Measurements from ENCODE around the gene COPA. TPM values are rescaled to one million over a fixed set of nuclear protein-coding genes. Genes with fewer than 3 reads are reported as not detected.

Gene COPA
- polyA plus RNA-seq, 3 donors, result 76.7 to 199 (median 195) TPM

DNA sequence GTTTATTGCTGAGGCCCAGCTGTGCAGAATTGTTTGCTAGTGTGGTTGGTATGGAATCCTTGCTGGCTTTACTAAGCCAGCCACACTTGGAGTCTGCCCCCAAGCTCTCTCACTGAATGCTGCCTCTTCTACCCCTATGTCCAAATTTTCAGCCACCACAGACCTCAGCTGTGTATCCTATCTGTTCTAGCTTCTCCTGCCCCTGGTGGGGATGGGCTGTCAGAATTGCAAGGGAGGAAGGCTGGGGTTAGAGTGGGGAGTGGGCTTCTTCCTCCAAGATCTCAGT lies 28.2 kb upstream of the COPA start:
- no peak for DNase-seq
- Mint-ChIP-seq H3K4me1 (peaks cover 39% of the 10 kb centered on the region), H3K4me3 (no peak overlapping the region), H3K27me3 (ENCODE audit: low read depth in 3 of 3) (peaks cover 6 to 13% (median 9%) of the 10 kb centered on the region in 3 donors), H3K27ac (no peak overlapping the region), H3K36me3 (no peaks in the 10 kb centered on the region), H3K9me3 (peaks cover 0 to 2% (median 0%) of the 10 kb centered on the region in 7 donors)
- H3K9ac ChIP-seq (ENCODE audit: insufficient read depth, low read length, poor library complexity, severe bottlenecking), result no peak overlapping the region
- H3K27ac ChIP-seq (ENCODE audit: low read depth in 1 of 2, low read length in 2 of 2), result no peak overlapping the region
- no peaks in the 10 kb centered on the region for H4K20me1 ChIP-seq (ENCODE audit: insufficient read depth, low read length)
- H3K4me3 ChIP-seq (replicated peaks in 1 of 3; ENCODE audit: low read depth in 2 of 3, low read length in 3 of 3), result no peak overlapping the region
- no peak overlapping the region for H2AFZ ChIP-seq (ENCODE audit: insufficient read depth, low read depth, low read length, poor library complexity, severe bottlenecking)
- H3K9me3 ChIP-seq (replicated peaks in 1 of 2; ENCODE audit: control insufficient read depth in 1 of 2, insufficient read depth in 1 of 2, low read length in 2 of 2), result no peaks in the 10 kb centered on the region
- H3K4me2 ChIP-seq (replicated peaks; ENCODE audit: extremely low read depth, low read length, poor library complexity, severe bottlenecking), result no peak overlapping the region
- peaks cover 25 to 33% of the 10 kb centered on the region in 2 donors for H3K4me1 ChIP-seq (ENCODE audit: control insufficient read depth in 1 of 2, insufficient read depth in 2 of 2, low read length in 2 of 2)
- H3K27me3 ChIP-seq (ENCODE audit: control insufficient read depth in 2 of 2, insufficient read depth in 2 of 2, low read length in 2 of 2), result peaks cover 0 to 3% of the 10 kb centered on the region in 2 donors
- intact Hi-C loops (cut with micrococcal nuclease), result no loop called here
- TF ChIP-seq, protein P1, sequence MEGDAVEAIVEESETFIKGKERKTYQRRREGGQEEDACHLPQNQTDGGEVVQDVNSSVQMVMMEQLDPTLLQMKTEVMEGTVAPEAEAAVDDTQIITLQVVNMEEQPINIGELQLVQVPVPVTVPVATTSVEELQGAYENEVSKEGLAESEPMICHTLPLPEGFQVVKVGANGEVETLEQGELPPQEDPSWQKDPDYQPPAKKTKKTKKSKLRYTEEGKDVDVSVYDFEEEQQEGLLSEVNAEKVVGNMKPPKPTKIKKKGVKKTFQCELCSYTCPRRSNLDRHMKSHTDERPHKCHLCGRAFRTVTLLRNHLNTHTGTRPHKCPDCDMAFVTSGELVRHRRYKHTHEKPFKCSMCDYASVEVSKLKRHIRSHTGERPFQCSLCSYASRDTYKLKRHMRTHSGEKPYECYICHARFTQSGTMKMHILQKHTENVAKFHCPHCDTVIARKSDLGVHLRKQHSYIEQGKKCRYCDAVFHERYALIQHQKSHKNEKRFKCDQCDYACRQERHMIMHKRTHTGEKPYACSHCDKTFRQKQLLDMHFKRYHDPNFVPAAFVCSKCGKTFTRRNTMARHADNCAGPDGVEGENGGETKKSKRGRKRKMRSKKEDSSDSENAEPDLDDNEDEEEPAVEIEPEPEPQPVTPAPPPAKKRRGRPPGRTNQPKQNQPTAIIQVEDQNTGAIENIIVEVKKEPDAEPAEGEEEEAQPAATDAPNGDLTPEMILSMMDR (IDR thresholded peaks at IDR 0.05), result no peak
- no peaks in the 10 kb centered on the region for H3K79me2 ChIP-seq (ENCODE audit: insufficient read depth, low read length)
- no peaks in the 10 kb centered on the region for H3K36me3 ChIP-seq (replicated peaks in 1 of 2; ENCODE audit: control insufficient read depth in 1 of 2, insufficient read depth in 2 of 2, low read length in 2 of 2)

DNA sequence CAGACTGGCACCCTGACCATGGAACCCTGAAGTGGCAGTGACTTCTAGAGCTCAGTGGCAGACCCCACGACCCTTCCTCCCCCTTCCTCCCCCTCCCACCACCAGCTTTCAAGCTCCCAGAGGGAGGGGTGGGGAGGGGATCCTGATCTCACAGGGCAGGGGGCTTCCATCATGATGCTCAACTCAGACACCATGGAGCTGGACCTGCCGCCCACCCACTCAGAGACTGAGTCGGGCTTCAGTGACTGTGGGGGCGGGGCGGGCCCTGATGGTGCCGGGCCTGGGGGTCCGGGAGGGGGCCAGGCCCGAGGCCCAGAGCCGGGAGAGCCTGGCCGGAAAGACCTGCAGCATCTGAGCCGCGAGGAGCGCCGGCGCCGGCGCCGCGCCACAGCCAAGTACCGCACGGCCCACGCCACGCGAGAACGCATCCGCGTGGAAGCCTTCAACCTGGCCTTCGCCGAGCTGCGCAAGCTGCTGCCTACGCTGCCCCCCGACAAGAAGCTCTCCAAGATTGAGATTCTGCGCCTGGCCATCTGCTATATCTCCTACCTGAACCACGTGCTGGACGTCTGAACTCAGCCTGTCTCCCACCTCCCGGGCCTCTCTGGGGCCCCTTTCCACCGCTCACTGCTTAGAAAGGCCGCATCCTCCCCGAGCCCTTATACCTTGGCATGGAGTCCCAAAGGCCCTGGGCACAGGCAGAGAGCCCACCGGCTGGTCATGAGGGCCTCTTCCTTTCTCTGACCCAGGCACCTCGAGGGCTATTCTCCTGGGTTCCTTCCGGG lies 27.7 kb upstream of the COPA start:
- 92% methylated on average over 37 of the region's 42 CpGs for WGBS (ENCODE audit: insufficient coverage)
- H3K27ac Mint-ChIP-seq, result no peak overlapping the region

More for the DNA sequence above, 27.7 kb upstream of the COPA start:
- DNase-seq, result no peak
- H3K79me2 ChIP-seq (ENCODE audit: insufficient read depth, low read length), result no peaks in the 10 kb centered on the region
- Mint-ChIP-seq H3K4me3 (no peak overlapping the region), H3K36me3 (no peaks in the 10 kb centered on the region), H3K9me3 (peaks cover 0 to 2% (median 0%) of the 10 kb centered on the region in 7 donors), H3K27me3 (ENCODE audit: low read depth in 3 of 3) (peaks cover 6 to 11% (median 9%) of the 10 kb centered on the region in 3 donors), H3K4me1 (peaks cover 33% of the 10 kb centered on the region)
- H3K36me3 ChIP-seq (replicated peaks in 1 of 2; ENCODE audit: control insufficient read depth in 1 of 2, insufficient read depth in 2 of 2, low read length in 2 of 2), result no peaks in the 10 kb centered on the region
- H2AFZ ChIP-seq (ENCODE audit: insufficient read depth, low read depth, low read length, poor library complexity, severe bottlenecking), result no peak overlapping the region
- no peak overlapping the region for H3K27ac ChIP-seq (ENCODE audit: low read depth in 1 of 2, low read length in 2 of 2)
- no peak overlapping the region for H3K4me2 ChIP-seq (replicated peaks; ENCODE audit: extremely low read depth, low read length, poor library complexity, severe bottlenecking)
- TF ChIP-seq, protein P1 (IDR thresholded peaks at IDR 0.05), result no peak
- no peaks in the 10 kb centered on the region for H4K20me1 ChIP-seq (ENCODE audit: insufficient read depth, low read length)
- H3K27me3 ChIP-seq (ENCODE audit: control insufficient read depth in 2 of 2, insufficient read depth in 2 of 2, low read length in 2 of 2), result peaks cover 0 to 3% of the 10 kb centered on the region in 2 donors
- intact Hi-C loops (cut with micrococcal nuclease), result no loop called here
- H3K9me3 ChIP-seq (replicated peaks in 1 of 2; ENCODE audit: control insufficient read depth in 1 of 2, insufficient read depth in 1 of 2, low read length in 2 of 2), result no peaks in the 10 kb centered on the region
- no peak overlapping the region for H3K4me3 ChIP-seq (replicated peaks in 1 of 3; ENCODE audit: low read depth in 2 of 3, low read length in 3 of 3)
- no peak overlapping the region for H3K9ac ChIP-seq (ENCODE audit: insufficient read depth, low read length, poor library complexity, severe bottlenecking)
- H3K4me1 ChIP-seq (ENCODE audit: control insufficient read depth in 1 of 2, insufficient read depth in 2 of 2, low read length in 2 of 2), result peaks cover 20 to 28% of the 10 kb centered on the region in 2 donors
